Adrenal gland (tissue), 5 donors: ENCODE results near the gene NPFFR1.

Experiments
- POLR2A ChIP-seq, 2 donors: fragments of 450-650 bp; IDR thresholded peaks; one replicate each; pipeline ENCODE4 v1.6.1; 2017; ENCODE audit warnings: antibody characterized with exemption in 2 of 2, mild to moderate bottlenecking in 2 of 2, moderate library complexity in 1 of 2
- TF ChIP-seq, protein P1 (sequence below), 6 experiments: fragments of 450-650 bp in 4 of 6; fragments of 200-600 bp in 2 of 6; sonication (generic) in 1 of 6; IDR thresholded peaks; 1 replicate in 5 of 6; 2 replicates in 1 of 6; pipeline versions ENCODE4 v1.5.1 to v1.8.0; 2016 to 2021; ENCODE audit warnings: antibody characterized with exemption in 6 of 6, mild to moderate bottlenecking in 2 of 6, moderate library complexity in 1 of 6
- donor health status: DM: no; HTN: no; CAD: no.

GRCh38 chr10:70227548-70228320 is 56.1 kb downstream of the NPFFR1 start:
- TF ChIP-seq, protein P1, sequence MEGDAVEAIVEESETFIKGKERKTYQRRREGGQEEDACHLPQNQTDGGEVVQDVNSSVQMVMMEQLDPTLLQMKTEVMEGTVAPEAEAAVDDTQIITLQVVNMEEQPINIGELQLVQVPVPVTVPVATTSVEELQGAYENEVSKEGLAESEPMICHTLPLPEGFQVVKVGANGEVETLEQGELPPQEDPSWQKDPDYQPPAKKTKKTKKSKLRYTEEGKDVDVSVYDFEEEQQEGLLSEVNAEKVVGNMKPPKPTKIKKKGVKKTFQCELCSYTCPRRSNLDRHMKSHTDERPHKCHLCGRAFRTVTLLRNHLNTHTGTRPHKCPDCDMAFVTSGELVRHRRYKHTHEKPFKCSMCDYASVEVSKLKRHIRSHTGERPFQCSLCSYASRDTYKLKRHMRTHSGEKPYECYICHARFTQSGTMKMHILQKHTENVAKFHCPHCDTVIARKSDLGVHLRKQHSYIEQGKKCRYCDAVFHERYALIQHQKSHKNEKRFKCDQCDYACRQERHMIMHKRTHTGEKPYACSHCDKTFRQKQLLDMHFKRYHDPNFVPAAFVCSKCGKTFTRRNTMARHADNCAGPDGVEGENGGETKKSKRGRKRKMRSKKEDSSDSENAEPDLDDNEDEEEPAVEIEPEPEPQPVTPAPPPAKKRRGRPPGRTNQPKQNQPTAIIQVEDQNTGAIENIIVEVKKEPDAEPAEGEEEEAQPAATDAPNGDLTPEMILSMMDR (IDR thresholded peaks at IDR 0.05): no peak
- no peak for TF ChIP-seq POLR2A (IDR thresholded peaks at IDR 0.05)
